Measurements from ENCODE around the gene SAAL1.
"Not testable (repeated sequence)": the region's sequence is repeated elsewhere in the genome, so short reads cannot be mapped to it uniquely, and the experiment has no call there.

The SAAL1 gene

GRCh38 chr11:18137186-18137800, 31.4 kb upstream of the SAAL1 start:
- no peak for DNase-seq
- Histone ChIP-seq H3K36me3 (no peaks in the 10 kb centered on the region), H3K27me3 (no peaks in the 10 kb centered on the region)

GRCh38 chr11:18135308-18135707, 29.4 kb upstream of the SAAL1 start:
- Histone ChIP-seq H3K36me3 (no peaks in the 10 kb centered on the region), H3K4me1 (no peaks in the 10 kb centered on the region), H3K9me3 (no peaks in the 10 kb centered on the region), H3K27me3 (no peaks in the 10 kb centered on the region), H3K4me3 (ENCODE audit: low read depth, low read length) (no peak overlapping the region)
- DNase-seq: no peak
- no peak for TF ChIP-seq CTCF (IDR thresholded peaks at IDR 0.05; ENCODE audit: low read depth, low read length)

More at GRCh38 chr11:18137186-18137800, 31.4 kb upstream of the SAAL1 start:
- Histone ChIP-seq H3K4me3 (ENCODE audit: low read depth, low read length) (no peak overlapping the region), H3K4me1 (no peaks in the 10 kb centered on the region), H3K9me3 (no peaks in the 10 kb centered on the region)
- TF ChIP-seq CTCF (IDR thresholded peaks at IDR 0.05; ENCODE audit: low read depth, low read length): no peak

GRCh38 chr11:18132341-18132740, 26.5 kb upstream of the SAAL1 start, which contains the start of gene MRGPRX3:
TSS of gene MRGPRX3 (plus strand) at chr11:18132571. CDS start at chr11:18137203, 4,632 bp downstream.
- TF ChIP-seq CTCF (IDR thresholded peaks at IDR 0.05; ENCODE audit: low read depth, low read length): no peak
- H3K4me3 ChIP-seq (ENCODE audit: low read depth, low read length): no peak within 1 kb of the TSS
- H3K9me3 ChIP-seq: no peaks in the 10 kb centered on the region
- H3K27me3 ChIP-seq: no peaks in the 10 kb centered on the region
- no peaks in the 10 kb centered on the region for H3K36me3 ChIP-seq
- DNase-seq: no peak
- H3K4me1 ChIP-seq: no peaks in the 10 kb centered on the region

- not testable (repeated sequence) for H3K4me3 ChIP-seq (ENCODE audit: low read depth, low read length); H3K4me1 ChIP-seq; DNase-seq; H3K27me3 ChIP-seq; H3K9me3 ChIP-seq; H3K36me3 ChIP-seq
Measured at GRCh38 chr11:18131115-18131514, 25.2 kb upstream of the SAAL1 start.

- not testable (repeated sequence) for H3K36me3 ChIP-seq, DNase-seq, H3K4me1 ChIP-seq
Measured at GRCh38 chr11:18121331-18121828, 15.5 kb upstream of the SAAL1 start.

GRCh38 chr11:18115360-18116127, 9.7 kb upstream of the SAAL1 start:
- TF ChIP-seq CTCF (IDR thresholded peaks at IDR 0.05; ENCODE audit: low read depth, low read length): peak; percentile 79
- no peaks in the 10 kb centered on the region for H3K36me3 ChIP-seq
- no peaks in the 10 kb centered on the region for H3K4me1 ChIP-seq
- no peak overlapping the region for H3K4me3 ChIP-seq (ENCODE audit: low read depth, low read length)
- peak; percentile 57 for DNase-seq
- H3K27me3 ChIP-seq: peaks cover 6% of the 10 kb centered on the region
- no peaks in the 10 kb centered on the region for H3K9me3 ChIP-seq

More at GRCh38 chr11:18121331-18121828, 15.5 kb upstream of the SAAL1 start:
- not testable (repeated sequence) for H3K4me3 ChIP-seq (ENCODE audit: low read depth, low read length); H3K27me3 ChIP-seq; H3K9me3 ChIP-seq

GRCh38 chr11:18111005-18111404, 5.1 kb upstream of the SAAL1 start:
- no peaks in the 10 kb centered on the region for H3K36me3 ChIP-seq
- TF ChIP-seq CTCF (IDR thresholded peaks at IDR 0.05; ENCODE audit: low read depth, low read length): no peak
- peaks cover 6% of the 10 kb centered on the region for H3K27me3 ChIP-seq
- no peaks in the 10 kb centered on the region for H3K4me1 ChIP-seq
- no peak overlapping the region for H3K4me3 ChIP-seq (ENCODE audit: low read depth, low read length)
- no peaks in the 10 kb centered on the region for H3K9me3 ChIP-seq
- DNase-seq: no peak
